Ascending aorta (tissue), 2 donors: ENCODE data around the gene DOLPP1. TPM values are rescaled to one million over a fixed set of nuclear protein-coding genes. Genes with fewer than 3 reads are reported as not detected.

ENCODE experiments used
- DNase-seq, 2 donors: peaks; one replicate each; pipeline ENCODE4 v3.0.0-alpha.2; 2019; ENCODE audit warnings: low spot score in 2 of 2
- H3K27ac ChIP-seq, 2 donors: fragments of 200-600 bp; sonication (generic); one replicate each; pipeline ENCODE4 v1.5.1; 2016 to 2017; ENCODE audit warnings: mild to moderate bottlenecking in 1 of 2
- H3K27me3 ChIP-seq: fragments of 200-600 bp; sonication (generic); one replicate; pipeline ENCODE4 v1.5.1; 2017
- H3K36me3 ChIP-seq, 2 donors: fragments of 200-600 bp; sonication (generic); one replicate each; pipeline ENCODE4 v1.5.1; 2016
- H3K4me1 ChIP-seq, 2 donors: fragments of 200-600 bp; sonication (generic); one replicate each; pipeline ENCODE4 v1.5.1; 2016 to 2017; ENCODE audit warnings: mild to moderate bottlenecking in 1 of 2
- H3K4me3 ChIP-seq, 2 donors: fragments of 200-600 bp; sonication (generic); one replicate each; pipeline ENCODE4 v1.5.1; 2016 to 2017; ENCODE audit warnings: mild to moderate bottlenecking in 1 of 2
- H3K9me3 ChIP-seq, 2 donors: fragments of 200-600 bp; sonication (generic); one replicate each; pipeline ENCODE4 v1.5.1; 2016
- CTCF ChIP-seq, 3 experiments: fragments of 200-600 bp in 2 of 3; fragments of 450-650 bp in 1 of 3; sonication (generic) in 2 of 3; IDR thresholded peaks; one replicate each; pipeline ENCODE4 v1.5.1; 2016 to 2019; ENCODE audit warnings: antibody characterized with exemption in 3 of 3, mild to moderate bottlenecking in 1 of 3, moderate library complexity in 1 of 3
- intact Hi-C: fragments of 100-400 bp; cut with DNase I; formaldehyde crosslinking; loops from one replicate; pipeline ENCODE4 v1.15.1; 2023
- total RNA-seq: library from RNA; depleted of rRNA; stranded (reverse); fragments of >200 nt; gene quantifications from one replicate; pipeline ENCODE4 v1.1.0, GENCODE V29; 2016

DOLPP1 gene
- total RNA-seq, 1 donor from 2014 or later, result 41.7 TPM

GRCh38 chr9:129036241-129036922 is 44.5 kb upstream of the DOLPP1 start, which contains the start of gene MIGA2:
TSS of gene MIGA2 (plus strand) at chr9:129036626. CDS start at chr9:129040595, 3,969 bp downstream.
- no peaks in the 10 kb centered on the region for H3K9me3 ChIP-seq
- peak within 1 kb of the TSS; percentile 62 to 81 for H3K27ac ChIP-seq
- peaks cover 0 to 13% of the 10 kb centered on the region in 2 donors for H3K4me1 ChIP-seq
- intact Hi-C loops, result loop anchor here (1.0 to 5.0 kb wide), 5 partner anchors 8 to 209 kb away; partner anchors contain the start of genes CRAT, DOLK, DOLPP1 and NUP188
- no peak for TF ChIP-seq CTCF (IDR thresholded peaks at IDR 0.05)
- H3K36me3 ChIP-seq, result peaks cover 5 to 8% of the 10 kb centered on the region in 2 donors
- H3K27me3 ChIP-seq, result no peaks in the 10 kb centered on the region
- DNase-seq, result peak; percentile 97 to 99
- peak within 1 kb of the TSS; percentile 84 to 97 for H3K4me3 ChIP-seq

- H3K27ac ChIP-seq, result peak overlapping the region; percentile 54 to 81
- peaks cover 0 to 13% of the 10 kb centered on the region in 2 donors for H3K4me1 ChIP-seq
- peaks cover 10 to 15% of the 10 kb centered on the region in 2 donors for H3K36me3 ChIP-seq
- no peaks in the 10 kb centered on the region for H3K27me3 ChIP-seq
- DNase-seq, result peak in 1 of 2 donors; percentile 71
- peak overlapping the region; percentile 84 to 97 for H3K4me3 ChIP-seq
- TF ChIP-seq CTCF (IDR thresholded peaks at IDR 0.05), result no peak
- H3K9me3 ChIP-seq, result no peaks in the 10 kb centered on the region
- intact Hi-C loops, result loop anchor here (1.0 to 5.0 kb wide), 5 partner anchors 9 to 210 kb away; partner anchors contain the start of genes CRAT, DOLK, DOLPP1 and NUP188
Measured at GRCh38 chr9:129036923-129037766, 43.8 kb upstream of the DOLPP1 start.

GRCh38 chr9:129037767-129038098 is 43.2 kb upstream of the DOLPP1 start:
- DNase-seq, result no peak
- H3K36me3 ChIP-seq, result peaks cover 16 to 21% of the 10 kb centered on the region in 2 donors
- peaks cover 0 to 13% of the 10 kb centered on the region in 2 donors for H3K4me1 ChIP-seq
- no peak overlapping the region for H3K27ac ChIP-seq
- H3K4me3 ChIP-seq, result peak overlapping the region in 1 of 2 donors; percentile 84
- no peaks in the 10 kb centered on the region for H3K9me3 ChIP-seq
- H3K27me3 ChIP-seq, result no peaks in the 10 kb centered on the region
- no peak for TF ChIP-seq CTCF (IDR thresholded peaks at IDR 0.05)
- intact Hi-C loops, result loop anchor here (2.0 to 5.0 kb wide), 3 partner anchors 43 to 210 kb away; partner anchors contain the start of genes CRAT, DOLPP1, PTPA and SPOUT1

DNA sequence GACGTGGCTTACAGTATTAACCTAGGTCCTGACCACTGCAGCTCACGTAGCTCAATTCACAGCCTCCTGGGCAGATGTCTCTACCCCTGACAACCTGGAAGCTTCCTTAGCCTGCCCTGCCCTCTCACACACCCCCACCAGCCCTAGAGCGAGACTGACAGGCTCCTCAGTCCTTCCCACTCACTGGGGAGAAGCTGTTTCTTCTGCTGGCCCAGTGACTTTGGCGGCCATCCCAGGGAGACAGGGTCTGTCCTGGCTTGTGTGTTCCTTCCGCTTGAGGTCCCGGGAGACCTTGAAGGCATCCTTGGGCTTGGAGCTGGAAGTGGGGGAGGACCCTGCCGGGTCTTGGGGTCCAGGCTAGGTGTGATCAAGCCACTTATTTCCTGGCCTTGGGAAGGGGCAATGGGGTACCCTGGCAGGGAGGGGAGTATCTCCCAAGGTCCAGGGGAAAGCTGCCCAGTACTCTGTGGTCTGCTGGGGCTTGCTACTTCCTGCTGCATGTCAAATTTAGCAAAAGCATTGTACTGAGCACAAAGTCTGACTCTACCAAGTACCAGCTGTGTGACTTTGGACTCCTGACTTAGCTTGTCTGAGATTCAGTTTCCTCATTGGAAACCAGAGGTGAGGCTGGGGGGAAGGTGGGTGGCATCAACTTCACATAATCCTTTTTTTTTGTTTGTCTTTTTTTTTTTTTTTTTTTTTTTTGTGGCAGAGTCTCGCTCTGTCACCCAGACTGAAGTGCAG is 42.6 kb upstream of the DOLPP1 start:
- Histone ChIP-seq H3K36me3 (peaks cover 19 to 23% of the 10 kb centered on the region in 2 donors), H3K4me1 (peaks cover 0 to 13% of the 10 kb centered on the region in 2 donors), H3K27ac (no peak overlapping the region), H3K9me3 (no peaks in the 10 kb centered on the region), H3K27me3 (no peaks in the 10 kb centered on the region), H3K4me3 (peak overlapping the region in 1 of 2 donors; percentile 84)
- no peak for TF ChIP-seq CTCF (IDR thresholded peaks at IDR 0.05)
- DNase-seq, result no peak
- intact Hi-C loops, result loop anchor here (5.0 kb wide), 1 partner anchor 211 kb away; the partner anchor contains the start of gene SPOUT1

DNA sequence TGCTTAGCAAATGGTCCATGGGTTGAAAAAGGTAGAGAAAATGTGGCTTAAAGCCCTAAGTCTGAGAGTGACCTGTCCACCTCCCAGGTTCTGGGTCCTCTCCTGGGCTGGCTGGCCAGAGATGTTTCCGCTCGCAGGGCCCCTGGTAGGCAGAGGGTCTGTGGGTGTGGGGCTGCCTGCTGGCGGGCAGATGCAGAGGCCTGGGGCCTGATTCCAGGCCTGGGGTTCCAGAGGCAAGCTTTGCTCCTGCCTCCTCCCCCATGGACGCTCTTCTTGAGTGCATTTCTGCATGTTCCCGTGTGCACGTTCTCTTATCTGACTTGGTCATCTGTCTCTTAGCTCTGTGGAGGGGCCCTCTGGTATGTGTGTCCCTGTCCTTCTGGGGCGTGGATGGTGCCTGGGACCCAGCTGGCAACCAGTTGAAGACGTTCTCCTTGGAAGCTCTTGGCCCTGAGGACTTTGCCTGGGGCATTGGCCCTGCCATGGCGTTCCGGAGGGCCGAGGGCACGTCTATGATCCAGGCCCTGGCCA is 40.7 kb upstream of the DOLPP1 start:
- Histone ChIP-seq H3K4me1 (peaks cover 0 to 13% of the 10 kb centered on the region in 2 donors), H3K27ac (no peak overlapping the region)
- no peak for DNase-seq

More for the DNA sequence above, 40.7 kb upstream of the DOLPP1 start:
- Histone ChIP-seq H3K9me3 (no peaks in the 10 kb centered on the region), H3K4me3 (no peak overlapping the region), H3K36me3 (peaks cover 32 to 35% of the 10 kb centered on the region in 2 donors), H3K27me3 (no peaks in the 10 kb centered on the region)
- TF ChIP-seq CTCF (IDR thresholded peaks at IDR 0.05), result no peak
- intact Hi-C loops, result no loop called here
